BLaER1 (cell line): ENCODE data around the gene CCDC197.

Source experiments
- H3K27ac ChIP-seq: shearing (Covaris generic); formaldehyde crosslinking; 2 replicates; pipeline ENCODE4 v1.8.1; 2022
- H3K27me3 ChIP-seq: shearing (Covaris generic); formaldehyde crosslinking; 2 replicates; pipeline ENCODE4 v1.8.1; 2022
- H3K36me3 ChIP-seq: shearing (Covaris generic); formaldehyde crosslinking; 2 replicates; pipeline ENCODE4 v1.8.1; 2022
- H3K4me1 ChIP-seq: shearing (Covaris generic); formaldehyde crosslinking; 2 replicates; pipeline ENCODE4 v1.8.1; 2022
- H3K4me2 ChIP-seq: shearing (Covaris generic); formaldehyde crosslinking; 2 replicates; pipeline ENCODE4 v1.8.1; 2022
- H3K4me3 ChIP-seq: shearing (Covaris generic); formaldehyde crosslinking; 2 replicates; pipeline ENCODE4 v1.8.1; 2022
- H3K9ac ChIP-seq: shearing (Covaris generic); formaldehyde crosslinking; 2 replicates; pipeline ENCODE4 v1.8.1; 2022
- H3K9me3 ChIP-seq: shearing (Covaris generic); formaldehyde crosslinking; 2 replicates; pipeline ENCODE4 v1.8.1; 2022
- H4K20me1 ChIP-seq: shearing (Covaris generic); formaldehyde crosslinking; 2 replicates; pipeline ENCODE4 v1.8.1; 2022
- Cebpa-rat ChIP-seq: shearing (Covaris generic); IDR thresholded peaks from 2 replicates; pipeline ENCODE4 v1.8.1; 2022

The CCDC197 gene

GRCh38 chr14:94005324-94006073 lies 8.4 kb downstream of the CCDC197 start:
- H3K9ac ChIP-seq: no peak overlapping the region
- H3K9me3 ChIP-seq: no peaks in the 10 kb centered on the region
- no peak overlapping the region for H3K4me2 ChIP-seq
- no peak overlapping the region for H3K27ac ChIP-seq
- no peak for TF ChIP-seq Cebpa-rat
- H3K27me3 ChIP-seq: no peaks in the 10 kb centered on the region
- H4K20me1 ChIP-seq: no peaks in the 10 kb centered on the region
- no peaks in the 10 kb centered on the region for H3K36me3 ChIP-seq
- no peak overlapping the region for H3K4me3 ChIP-seq
- peaks cover 23% of the 10 kb centered on the region for H3K4me1 ChIP-seq

- H3K4me2 ChIP-seq: no peak overlapping the region
- no peaks in the 10 kb centered on the region for H3K36me3 ChIP-seq
- H3K9ac ChIP-seq: no peak overlapping the region
- H3K27ac ChIP-seq: no peak overlapping the region
- no peak overlapping the region for H3K4me3 ChIP-seq
- H3K9me3 ChIP-seq: no peaks in the 10 kb centered on the region
- TF ChIP-seq Cebpa-rat: no peak
- H3K4me1 ChIP-seq: peaks cover 35% of the 10 kb centered on the region
- H4K20me1 ChIP-seq: no peaks in the 10 kb centered on the region
- H3K27me3 ChIP-seq: no peaks in the 10 kb centered on the region
Measured at GRCh38 chr14:94008234-94008633, 11.1 kb downstream of the CCDC197 start.

- Histone ChIP-seq H3K4me2 (peak overlapping the region; percentile 72), H3K27me3 (no peaks in the 10 kb centered on the region), H3K9ac (no peak overlapping the region), H4K20me1 (no peaks in the 10 kb centered on the region), H3K4me1 (peaks cover 35% of the 10 kb centered on the region), H3K4me3 (no peak overlapping the region), H3K36me3 (no peaks in the 10 kb centered on the region), H3K9me3 (no peaks in the 10 kb centered on the region), H3K27ac (no peak overlapping the region)
- no peak for TF ChIP-seq Cebpa-rat
Measured at GRCh38 chr14:94009767-94010166, 12.7 kb downstream of the CCDC197 start.

GRCh38 chr14:94010625-94011024 lies 13.5 kb downstream of the CCDC197 start:
- no peaks in the 10 kb centered on the region for H3K36me3 ChIP-seq
- no peak for TF ChIP-seq Cebpa-rat
- H3K27me3 ChIP-seq: no peaks in the 10 kb centered on the region
- no peaks in the 10 kb centered on the region for H3K9me3 ChIP-seq
- H4K20me1 ChIP-seq: no peaks in the 10 kb centered on the region
- peaks cover 35% of the 10 kb centered on the region for H3K4me1 ChIP-seq
- H3K9ac ChIP-seq: no peak overlapping the region
- no peak overlapping the region for H3K27ac ChIP-seq
- H3K4me3 ChIP-seq: no peak overlapping the region
- H3K4me2 ChIP-seq: peak overlapping the region; percentile 72; the same call in 1 of the 2 replicates

- Histone ChIP-seq H3K27me3 (no peaks in the 10 kb centered on the region), H3K4me2 (peak overlapping the region; percentile 72), H4K20me1 (no peaks in the 10 kb centered on the region), H3K9ac (no peak overlapping the region), H3K27ac (no peak overlapping the region), H3K36me3 (no peaks in the 10 kb centered on the region), H3K4me1 (peaks cover 35% of the 10 kb centered on the region), H3K4me3 (no peak overlapping the region; the same call in 1 of the 2 replicates), H3K9me3 (no peaks in the 10 kb centered on the region)
- TF ChIP-seq Cebpa-rat: no peak
Measured at GRCh38 chr14:94011795-94012194, 14.7 kb downstream of the CCDC197 start.

GRCh38 chr14:94014382-94014781 lies 17.3 kb downstream of the CCDC197 start:
- Histone ChIP-seq H3K4me3 (no peak overlapping the region), H3K36me3 (no peaks in the 10 kb centered on the region), H3K4me1 (peaks cover 31% of the 10 kb centered on the region), H3K4me2 (no peak overlapping the region), H4K20me1 (no peaks in the 10 kb centered on the region), H3K27ac (no peak overlapping the region), H3K27me3 (no peaks in the 10 kb centered on the region), H3K9ac (no peak overlapping the region), H3K9me3 (no peaks in the 10 kb centered on the region)
- no peak for TF ChIP-seq Cebpa-rat

GRCh38 chr14:94015223-94015622 lies 18.1 kb downstream of the CCDC197 start:
- no peak overlapping the region for H3K4me2 ChIP-seq
- TF ChIP-seq Cebpa-rat: no peak
- no peaks in the 10 kb centered on the region for H3K27me3 ChIP-seq
- no peak overlapping the region for H3K27ac ChIP-seq
- no peaks in the 10 kb centered on the region for H3K9me3 ChIP-seq
- no peak overlapping the region for H3K4me3 ChIP-seq
- H3K36me3 ChIP-seq: no peaks in the 10 kb centered on the region
- H3K9ac ChIP-seq: no peak overlapping the region
- no peaks in the 10 kb centered on the region for H4K20me1 ChIP-seq
- peaks cover 22% of the 10 kb centered on the region for H3K4me1 ChIP-seq

- H3K9me3 ChIP-seq: no peaks in the 10 kb centered on the region
- H3K27ac ChIP-seq: no peak overlapping the region
- no peak overlapping the region for H3K9ac ChIP-seq
- no peaks in the 10 kb centered on the region for H3K27me3 ChIP-seq
- H3K36me3 ChIP-seq: no peaks in the 10 kb centered on the region
- no peaks in the 10 kb centered on the region; the same call in 1 of the 2 replicates for H4K20me1 ChIP-seq
- H3K4me1 ChIP-seq: peaks cover 16% of the 10 kb centered on the region
- no peak overlapping the region for H3K4me2 ChIP-seq
- H3K4me3 ChIP-seq: no peak overlapping the region
- TF ChIP-seq Cebpa-rat: no peak
Measured at GRCh38 chr14:94016446-94016976, 19.4 kb downstream of the CCDC197 start.

GRCh38 chr14:94018308-94018707 lies 21.2 kb downstream of the CCDC197 start:
- no peak for TF ChIP-seq Cebpa-rat
- no peaks in the 10 kb centered on the region for H3K36me3 ChIP-seq
- peaks cover 25% of the 10 kb centered on the region for H3K4me1 ChIP-seq

GRCh38 chr14:94019329-94019728 lies 22.2 kb downstream of the CCDC197 start:
- H3K9me3 ChIP-seq: no peaks in the 10 kb centered on the region
- H3K36me3 ChIP-seq: no peaks in the 10 kb centered on the region
- H3K27ac ChIP-seq: no peak overlapping the region
- no peaks in the 10 kb centered on the region; the same call in 1 of the 2 replicates for H4K20me1 ChIP-seq
- TF ChIP-seq Cebpa-rat: no peak
- no peak overlapping the region for H3K9ac ChIP-seq
- H3K4me2 ChIP-seq: no peak overlapping the region
- no peak overlapping the region for H3K4me3 ChIP-seq
- H3K4me1 ChIP-seq: peaks cover 26% of the 10 kb centered on the region
- no peaks in the 10 kb centered on the region for H3K27me3 ChIP-seq

More at GRCh38 chr14:94018308-94018707, 21.2 kb downstream of the CCDC197 start:
- H3K4me2 ChIP-seq: no peak overlapping the region
- no peaks in the 10 kb centered on the region; the same call in 1 of the 2 replicates for H4K20me1 ChIP-seq
- no peak overlapping the region for H3K27ac ChIP-seq
- H3K4me3 ChIP-seq: no peak overlapping the region
- no peaks in the 10 kb centered on the region for H3K27me3 ChIP-seq
- no peaks in the 10 kb centered on the region for H3K9me3 ChIP-seq
- H3K9ac ChIP-seq: no peak overlapping the region
